GM18498 (cell line): ENCODE measurements around the gene GLYATL1.
A peak's percentile ranks its signal among the peaks of the same experiment; 100 is the strongest.

Source experiments
- ATAC-seq: cut with Tn5 transposase; IDR thresholded peaks from one replicate; pipeline ENCODE4 v1.9.1; 2021; ENCODE audit warnings: mild to moderate bottlenecking, moderate library complexity; ENCODE audit not compliant: unreplicated experiment

The GLYATL1 gene

DNA sequence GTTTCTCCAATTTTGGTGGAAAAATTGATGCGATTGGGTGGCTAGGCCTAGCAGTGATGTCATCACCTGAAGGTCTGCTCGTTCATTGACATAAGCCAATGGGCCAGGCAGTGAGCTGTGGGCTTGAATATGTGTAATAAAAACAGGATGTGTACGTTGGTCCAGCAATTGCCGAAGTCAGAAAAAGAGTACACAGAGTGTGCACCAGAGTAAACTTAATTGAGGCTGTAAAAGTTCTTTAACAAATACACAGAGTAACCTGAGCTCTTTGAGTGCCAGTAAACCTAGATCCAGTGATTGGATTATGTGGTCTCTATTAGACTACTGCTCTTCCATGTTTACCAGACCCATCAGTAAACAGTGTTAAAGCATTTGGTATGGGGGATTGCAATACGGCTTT is 13.0 kb upstream of the GLYATL1 start:
- no peak for ATAC-seq

DNA sequence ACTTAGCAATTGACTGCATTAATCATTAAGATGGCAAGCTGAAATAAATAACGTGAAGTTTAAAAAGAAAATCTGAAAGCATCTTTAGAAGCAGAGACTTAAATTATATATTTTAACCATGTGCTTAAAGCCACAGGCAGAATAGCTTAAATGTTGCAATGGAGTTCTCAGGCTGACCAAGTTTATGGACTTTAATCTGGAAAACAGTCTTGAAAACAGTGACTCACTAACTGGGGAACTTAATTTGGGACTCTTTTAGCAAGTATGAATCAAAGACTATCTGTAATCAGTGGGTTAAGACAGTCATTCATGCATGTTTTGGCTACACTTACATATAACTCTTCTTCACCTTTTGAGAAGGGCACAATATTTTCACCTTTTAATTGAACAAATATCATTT is 12.6 kb upstream of the GLYATL1 start:
- no peak for ATAC-seq

DNA sequence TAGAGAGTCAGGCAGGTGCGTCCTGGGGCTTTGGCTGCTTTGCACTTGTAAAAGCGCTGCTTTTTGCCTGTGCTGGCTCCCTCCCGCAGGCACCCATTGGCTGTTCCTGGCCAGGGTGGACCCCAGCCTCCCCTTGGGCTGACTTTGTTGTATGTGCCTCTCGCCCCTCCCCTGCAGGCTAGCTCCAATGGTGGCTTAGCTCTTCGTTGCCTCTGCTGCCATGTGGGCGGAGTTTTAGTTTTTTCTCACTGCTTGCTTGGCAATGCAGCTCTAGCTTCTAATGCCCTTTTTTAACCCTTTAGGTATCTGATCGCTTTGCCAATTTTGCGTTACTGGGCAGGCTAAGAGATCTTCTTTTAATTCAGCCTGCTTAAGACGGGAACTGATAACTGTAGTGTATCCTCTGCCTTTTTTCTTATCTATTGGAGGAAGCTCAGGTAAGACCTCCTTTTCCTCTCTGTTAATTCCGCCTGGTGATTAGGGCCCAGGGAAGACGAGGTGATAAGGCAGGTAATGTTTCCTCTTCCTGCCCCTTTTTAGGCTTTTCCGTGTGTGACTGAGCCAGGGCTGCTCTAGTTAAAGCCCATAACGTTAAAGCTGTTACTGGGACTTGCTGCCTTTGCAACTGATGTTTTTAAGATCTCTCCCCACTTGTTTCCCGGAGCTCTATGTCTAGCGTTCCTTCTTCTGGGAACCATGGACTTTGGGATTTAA is 11.7 kb upstream of the GLYATL1 start:
- ATAC-seq: no peak

DNA sequence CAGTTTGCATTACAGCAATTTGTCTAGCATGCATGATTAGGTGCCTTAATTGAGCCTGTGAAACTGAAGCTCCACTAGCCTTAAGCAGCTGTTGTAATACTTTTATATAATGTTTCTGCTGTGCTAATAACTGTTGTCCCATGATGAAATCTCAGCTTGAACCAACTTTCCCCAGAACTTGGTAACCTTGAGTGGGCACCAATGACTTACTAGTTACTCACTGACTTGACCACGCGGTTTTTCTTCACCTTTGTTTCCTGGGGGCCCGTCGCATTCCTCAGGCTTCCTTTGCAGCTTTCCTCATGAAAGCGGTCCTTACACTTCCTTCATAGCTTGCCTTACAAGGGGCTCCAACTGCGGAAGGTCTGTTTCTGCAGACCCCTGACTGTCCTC is 11.2 kb upstream of the GLYATL1 start:
- ATAC-seq: no peak

DNA sequence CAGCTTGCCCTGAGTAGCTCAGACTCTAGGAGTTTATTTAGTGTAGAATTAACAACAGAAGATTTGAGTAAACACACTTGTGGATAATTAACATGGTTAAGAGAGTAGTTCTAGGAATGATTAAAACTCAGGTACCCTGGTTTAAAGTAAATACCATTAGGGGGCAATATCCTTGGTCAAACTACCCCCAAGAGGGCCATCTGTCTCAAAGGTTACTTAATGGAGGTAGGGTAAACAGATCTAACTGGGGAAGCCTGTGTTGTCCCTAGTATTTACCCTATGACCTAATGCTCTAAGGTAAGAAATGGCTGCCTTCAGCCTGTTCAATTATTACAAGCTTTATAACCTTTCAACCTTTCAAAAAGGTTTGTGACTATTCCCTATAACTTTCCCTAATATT is 10.6 kb upstream of the GLYATL1 start:
- no peak for ATAC-seq

DNA sequence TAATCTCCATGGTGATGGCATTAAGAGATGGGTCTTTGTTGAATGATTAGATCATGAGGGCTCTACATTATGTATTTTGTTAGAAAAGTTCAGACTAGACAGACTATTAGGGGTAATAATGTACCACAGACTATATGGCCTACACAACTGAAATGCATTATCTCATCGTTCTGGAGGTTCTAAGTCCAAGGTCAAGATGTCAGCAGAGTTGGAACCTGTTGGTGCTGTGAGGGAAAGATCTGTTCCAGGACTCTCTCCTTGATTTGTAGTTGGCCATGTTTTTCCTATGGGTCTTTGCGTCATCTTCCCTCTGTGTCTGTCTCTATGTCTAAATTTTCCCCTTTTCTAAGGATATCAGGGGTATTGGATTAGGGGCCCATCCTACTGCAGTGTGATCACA is 8.4 kb upstream of the GLYATL1 start:
- no peak for ATAC-seq

DNA sequence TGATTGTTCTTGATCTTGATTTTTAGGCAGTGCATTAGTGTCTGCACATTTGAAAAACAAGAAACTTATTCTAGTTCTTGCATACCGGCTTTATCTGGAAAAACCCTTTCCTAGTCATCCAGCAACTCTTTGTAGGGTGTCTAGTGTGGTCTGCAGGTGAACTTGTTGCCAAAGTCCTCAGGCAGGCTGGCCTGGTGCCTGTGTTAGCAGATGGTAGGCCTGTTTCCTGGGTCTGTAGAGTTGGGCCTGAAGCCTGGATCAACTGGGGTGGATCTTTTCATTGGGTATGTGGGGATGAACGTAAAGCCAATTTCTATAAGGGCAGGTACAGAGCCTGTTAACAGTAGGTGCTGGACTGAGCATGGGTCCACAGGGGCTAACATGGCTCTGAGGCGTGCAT is 5.6 kb upstream of the GLYATL1 start:
- no peak for ATAC-seq

DNA sequence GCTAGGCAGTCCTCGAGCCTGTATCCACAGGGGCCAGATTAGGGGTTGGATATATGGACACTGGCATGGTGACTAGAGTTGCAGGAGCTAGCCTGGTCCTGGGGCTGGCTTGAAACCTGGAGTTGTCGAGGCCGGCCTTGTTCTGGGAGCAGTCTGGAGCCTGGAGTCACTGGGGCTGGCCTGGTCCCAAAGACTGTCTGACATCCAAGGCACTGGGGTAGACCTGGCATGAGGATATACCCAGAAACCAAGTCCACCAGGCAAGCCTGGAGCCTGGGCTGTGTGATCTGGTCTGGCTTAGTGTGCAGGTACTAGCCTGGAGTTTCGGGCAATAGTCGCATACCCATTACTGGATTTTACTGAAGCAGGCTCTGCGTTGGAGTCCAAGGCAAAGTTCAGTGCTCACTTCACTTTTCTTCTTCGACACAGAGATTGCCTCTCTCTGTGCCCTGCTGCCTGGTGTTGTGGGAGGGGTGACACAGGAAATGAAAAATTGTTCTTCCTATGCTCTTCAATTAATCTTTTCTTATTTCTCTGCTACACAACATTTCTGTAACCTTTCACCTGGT is 4.3 kb upstream of the GLYATL1 start:
- ATAC-seq: no peak

DNA sequence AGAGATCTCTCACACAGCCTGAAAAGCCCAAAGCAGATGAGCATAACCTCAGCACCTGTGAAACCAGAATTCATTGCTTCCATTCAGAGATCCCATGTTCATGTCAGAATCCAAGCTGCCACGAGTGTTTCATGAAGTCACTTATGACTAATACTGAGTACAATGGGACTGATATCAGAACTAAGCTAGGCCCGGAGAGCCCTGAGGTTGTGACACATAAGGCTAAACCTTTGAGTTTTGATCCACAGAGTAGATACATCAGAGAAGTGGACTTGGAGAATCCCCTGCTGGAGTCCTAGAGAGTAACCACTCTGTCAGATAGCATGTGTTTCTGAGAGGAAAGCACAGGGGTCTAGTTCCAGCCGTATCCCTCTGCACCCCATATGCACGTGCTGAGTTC is 890 bp upstream of the GLYATL1 start:
- ATAC-seq: no peak

DNA sequence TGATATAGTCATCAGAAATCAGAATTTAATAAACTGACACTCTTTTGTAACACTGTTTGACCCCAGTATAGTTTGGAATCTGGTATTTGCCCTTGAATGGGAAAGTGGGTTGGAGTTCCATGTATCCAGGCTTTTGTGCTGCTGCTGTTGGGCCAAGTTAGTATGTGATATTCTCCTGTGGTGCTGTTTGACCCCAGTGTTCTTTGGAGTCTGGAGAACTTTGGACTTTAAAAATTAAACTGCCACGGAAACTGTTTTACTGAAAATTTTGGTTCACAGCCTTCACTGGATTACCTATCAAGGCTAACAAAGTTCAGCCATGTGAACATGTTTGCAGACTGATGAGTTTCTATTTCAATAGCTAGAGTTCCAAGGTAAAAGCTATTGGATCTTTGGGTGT is 740 bp downstream of the GLYATL1 start:
- ATAC-seq: no peak

DNA sequence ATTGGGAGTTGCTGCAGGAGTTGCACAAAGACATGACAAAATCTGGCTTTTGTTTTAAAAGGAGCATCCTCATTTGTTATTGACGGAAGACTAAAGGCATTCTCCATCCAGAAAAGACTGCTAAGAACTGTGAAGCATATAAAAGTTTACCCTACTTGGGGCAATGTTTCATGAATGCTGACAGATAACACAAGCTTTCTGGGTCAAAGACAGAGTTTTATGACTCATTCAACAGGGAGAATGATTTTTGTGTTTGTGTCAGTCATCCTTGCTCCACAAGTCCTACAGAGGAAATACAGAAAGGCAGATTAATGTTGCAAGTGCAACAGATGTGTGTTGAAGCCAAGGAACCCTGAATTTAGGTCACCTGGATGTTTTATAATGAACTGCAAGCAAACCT is 2.5 kb downstream of the GLYATL1 start:
- no peak for ATAC-seq

DNA sequence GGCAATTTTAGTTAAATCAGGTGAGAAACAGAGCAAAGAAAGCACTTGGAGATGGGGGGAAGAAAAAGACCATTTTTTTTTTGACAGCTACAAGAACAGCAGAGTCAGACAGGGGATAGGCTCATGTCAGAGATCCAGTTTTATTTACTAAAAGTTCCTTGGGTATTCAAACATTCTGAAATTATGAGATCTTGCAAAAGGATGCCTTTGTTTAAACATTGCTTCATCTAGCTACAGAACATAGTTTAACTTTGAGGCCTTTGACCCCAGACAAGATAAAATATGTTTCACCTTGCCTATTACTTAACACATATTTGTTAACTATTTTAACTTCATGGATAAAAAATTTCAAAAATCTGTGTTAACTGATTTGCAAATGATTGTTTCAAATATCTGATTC is 6.4 kb downstream of the GLYATL1 start:
- no peak for ATAC-seq

DNA sequence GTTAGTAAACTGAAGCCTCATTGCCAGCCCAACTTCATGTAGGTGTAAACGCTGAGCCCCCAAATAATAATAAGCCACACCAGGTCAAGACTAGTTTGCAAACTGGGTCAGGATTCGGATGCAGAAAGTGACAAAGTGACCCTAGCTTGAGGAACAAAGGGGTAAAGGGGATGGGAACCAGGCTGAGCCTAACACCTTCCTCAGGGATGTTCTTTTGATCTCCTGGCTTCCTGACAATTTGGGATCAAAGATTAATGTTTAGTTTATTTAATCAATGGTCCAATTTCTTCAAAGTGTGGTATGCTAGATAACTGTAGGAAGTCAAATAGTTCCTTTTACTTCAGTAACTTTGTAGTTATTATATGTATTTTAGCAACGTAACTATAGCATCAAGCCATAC is 9.9 kb downstream of the GLYATL1 start:
- ATAC-seq: no peak

DNA sequence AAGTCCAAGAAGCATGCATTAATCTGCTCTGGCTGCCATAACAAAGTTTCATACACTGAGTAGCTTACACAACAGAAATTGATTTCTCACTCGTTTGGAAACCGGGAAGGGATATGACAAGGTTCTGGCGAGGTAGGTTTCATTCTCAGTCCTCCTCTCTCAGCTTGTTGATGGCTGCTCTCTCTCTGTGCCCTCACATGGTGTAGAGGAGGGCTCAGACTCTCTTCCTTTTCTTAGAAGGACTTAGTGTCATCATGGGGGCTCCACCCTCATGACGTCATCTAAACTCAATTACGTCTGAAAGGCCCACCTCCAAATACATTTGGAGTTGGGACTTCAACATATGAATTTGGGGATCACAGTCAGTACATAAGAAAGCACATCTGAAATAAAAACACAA is 18.6 kb downstream of the GLYATL1 start:
- ATAC-seq: peak; percentile 67

DNA sequence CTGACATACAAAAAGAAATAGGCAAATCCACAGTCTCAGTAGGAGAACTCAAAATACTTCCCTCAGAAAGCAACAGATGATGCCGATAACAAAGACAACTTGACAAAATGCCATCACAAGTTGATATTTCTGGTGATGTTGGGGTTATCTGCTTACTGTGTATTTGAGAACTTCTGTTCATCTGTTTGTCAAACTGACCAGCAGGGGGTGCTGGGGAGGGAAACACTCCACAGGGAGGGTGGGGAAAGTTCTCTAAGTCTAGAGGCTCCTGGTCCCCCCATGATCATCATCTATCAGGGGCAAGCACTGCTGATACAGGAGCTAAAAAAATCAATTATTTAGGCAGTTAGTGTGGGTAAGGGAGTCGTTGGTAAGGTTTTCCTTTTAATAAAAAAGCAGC is 19.2 kb downstream of the GLYATL1 start:
- ATAC-seq: peak; percentile 68

DNA sequence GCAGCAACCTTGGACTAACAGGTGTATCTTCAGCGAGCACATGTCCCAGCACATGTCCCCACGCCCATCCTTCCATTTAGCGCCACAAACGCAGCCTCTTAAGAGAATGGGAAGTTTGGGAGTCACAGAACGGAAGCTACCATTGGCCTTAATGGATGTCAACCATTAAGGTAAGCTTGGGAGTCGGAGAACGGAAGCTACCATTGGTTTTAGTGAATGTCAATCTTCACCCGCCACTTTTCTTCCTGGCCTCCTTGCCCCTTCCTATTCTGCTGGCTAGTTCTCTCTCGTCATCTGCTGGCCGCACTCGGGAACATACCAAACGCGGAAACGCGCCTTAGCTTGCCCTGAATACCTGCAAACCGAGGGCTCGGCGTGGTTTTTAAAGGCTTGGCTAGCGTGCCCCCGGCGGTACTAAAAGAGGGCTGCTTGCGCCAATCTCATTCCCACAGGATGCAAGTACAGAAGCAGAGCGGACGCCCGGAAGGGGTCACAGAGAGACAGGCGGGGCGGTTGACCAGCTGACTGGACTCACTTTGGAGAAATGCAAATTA is 24.3 kb downstream of the GLYATL1 start:
- no peak for ATAC-seq

DNA sequence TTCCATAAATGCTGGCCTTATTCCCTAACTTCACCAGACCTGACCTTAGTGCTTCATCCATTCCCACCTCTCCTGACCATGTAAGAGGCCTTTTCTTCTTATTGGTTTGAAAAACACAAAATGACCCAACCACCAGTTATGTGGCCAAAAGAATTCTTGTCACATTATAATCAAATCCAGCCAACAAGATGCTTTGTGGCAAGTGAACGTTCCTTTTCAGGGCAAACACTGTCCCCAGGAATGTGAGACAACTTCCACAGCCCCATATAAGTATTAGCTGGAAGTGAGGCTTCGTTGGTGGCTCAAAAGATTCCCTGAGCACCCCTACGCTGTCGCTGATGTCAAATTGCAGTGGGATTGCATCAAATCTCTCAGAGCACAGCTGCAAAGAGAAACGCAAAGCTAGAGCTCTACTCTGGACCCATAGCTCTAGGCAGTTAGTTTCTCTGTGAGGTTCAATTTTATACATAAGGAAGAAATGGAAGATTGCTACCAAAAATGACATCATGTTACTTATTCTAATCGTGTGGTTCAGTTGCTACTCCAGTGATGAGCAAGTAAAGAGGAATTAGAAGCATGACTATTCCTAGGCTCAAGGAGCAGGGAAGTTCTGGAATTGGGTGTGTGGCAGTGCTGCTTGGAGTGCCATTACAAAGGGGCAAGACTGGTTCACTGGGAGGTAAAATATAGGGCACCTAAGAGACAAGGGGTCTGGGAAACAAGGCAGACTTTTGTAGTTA is 26.1 kb downstream of the GLYATL1 start:
- no peak for ATAC-seq

DNA sequence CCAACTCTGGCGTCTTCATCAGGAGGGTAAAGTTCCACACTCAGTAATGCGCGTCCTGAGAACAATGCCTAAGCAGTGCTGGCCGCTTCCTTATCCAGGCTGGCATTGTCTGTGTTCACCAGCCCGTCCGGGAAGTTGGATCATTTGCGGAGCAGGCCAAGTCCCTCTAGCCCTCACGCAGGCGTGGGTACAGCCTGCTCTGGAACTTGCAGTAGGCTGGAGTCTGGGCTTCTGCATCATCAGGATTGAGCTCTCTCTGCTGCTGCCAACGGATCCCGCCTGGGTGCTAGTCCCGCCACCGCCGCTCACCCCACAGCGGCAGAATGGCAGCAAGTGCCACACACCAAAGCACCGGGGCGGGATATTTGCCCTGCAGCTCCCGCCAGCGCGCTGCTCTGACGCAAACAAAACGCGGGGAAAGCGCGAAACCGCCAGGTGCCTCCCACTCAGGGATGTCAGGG is 29.0 kb downstream of the GLYATL1 start:
- ATAC-seq: no peak

DNA sequence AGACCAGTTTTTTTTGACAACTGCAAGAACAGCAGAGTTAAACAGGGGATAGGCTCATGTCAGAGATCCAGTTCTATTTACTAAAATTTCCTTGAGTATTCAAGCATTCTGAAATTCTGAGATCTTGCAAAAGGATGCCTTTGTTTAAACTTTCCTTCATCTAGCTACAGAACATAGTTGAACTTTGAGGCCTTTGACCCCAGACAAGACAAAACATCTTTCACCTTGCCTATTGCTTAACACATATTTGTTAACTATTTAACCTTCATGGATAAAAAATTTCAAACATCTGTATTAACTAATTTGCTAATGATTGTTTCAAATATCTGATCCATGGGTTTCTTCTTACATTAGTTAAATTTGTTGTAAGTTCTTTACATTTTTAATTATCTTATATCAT is 38.2 kb downstream of the GLYATL1 start:
- ATAC-seq: no peak

DNA sequence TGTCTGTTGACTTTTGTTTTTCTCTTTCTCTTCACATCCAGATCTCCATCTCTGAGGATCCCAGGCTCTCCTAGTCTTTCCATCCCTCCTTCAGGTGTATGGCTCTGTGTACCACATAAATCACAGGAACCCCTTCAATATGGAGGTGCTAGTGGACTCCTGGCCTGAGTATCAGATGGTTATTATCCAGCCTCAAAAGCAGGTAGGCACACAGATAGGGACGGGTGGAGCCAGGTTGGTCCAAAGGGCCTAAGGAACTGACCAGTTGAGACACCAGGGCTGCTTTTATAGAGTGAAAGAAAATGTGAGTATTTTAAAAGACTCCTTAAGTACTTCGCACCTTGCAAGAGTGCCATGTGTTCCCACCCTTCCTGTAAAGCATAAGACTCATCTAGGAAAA is 39.9 kb downstream of the GLYATL1 start:
- no peak for ATAC-seq

DNA sequence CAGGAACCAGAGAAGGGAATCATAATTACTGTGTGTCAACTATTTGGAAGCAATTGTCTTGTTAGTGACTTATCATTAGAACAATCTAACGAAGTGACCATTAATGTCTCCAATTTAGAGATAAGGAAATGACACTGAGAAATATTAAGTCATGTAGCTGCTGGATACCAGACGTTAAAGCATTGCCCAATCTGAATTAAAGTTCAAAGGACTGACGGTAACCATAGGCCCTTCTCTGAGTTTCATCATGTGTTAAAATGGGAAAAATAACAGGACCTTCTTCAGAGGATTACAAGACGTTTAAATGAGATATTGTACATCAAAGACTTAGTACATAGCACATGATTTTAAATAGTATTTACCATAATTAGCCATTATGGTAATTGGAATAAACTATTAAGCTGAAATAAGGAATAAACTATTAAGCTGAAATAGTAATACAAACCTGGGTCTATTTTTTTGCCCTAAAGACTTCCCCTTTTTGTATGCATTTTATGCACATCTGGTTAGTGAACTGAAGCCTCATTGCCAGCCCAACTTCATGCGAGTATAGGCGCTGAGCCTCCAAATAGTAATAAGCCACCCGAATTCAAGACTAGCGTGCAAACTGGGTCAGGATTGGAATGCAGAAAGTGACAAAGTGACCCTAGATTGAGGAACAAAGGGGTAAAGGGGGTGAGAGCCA is 41.0 kb downstream of the GLYATL1 start:
- no peak for ATAC-seq
